ENCODE data around the gene ETV3L.

ETV3L gene

DNA sequence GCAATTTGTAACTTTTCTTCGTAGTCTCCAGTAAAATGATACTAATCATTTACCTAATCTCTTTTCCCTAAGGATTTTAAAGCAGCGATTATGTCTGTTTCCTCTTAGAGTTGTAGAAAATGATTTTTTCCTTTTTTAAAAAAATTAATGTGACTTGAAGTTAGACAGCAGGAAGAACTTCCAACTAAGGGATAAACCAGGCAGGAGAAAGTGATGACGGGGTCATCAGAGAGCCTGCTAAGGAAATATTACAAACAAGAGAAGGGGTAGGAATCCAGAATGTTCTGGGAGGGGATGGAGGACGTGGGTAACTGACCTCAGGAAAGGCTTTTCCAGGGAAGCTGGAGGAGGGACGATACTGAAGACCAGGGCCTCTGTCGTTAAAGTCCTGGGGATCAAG lies 8.8 kb upstream of the ETV3L start:
- TF ChIP-seq SIN3A (IDR thresholded peaks at IDR 0.05; ENCODE audit: borderline replicate concordance, insufficient read depth, low read length) (no peak), POLR2AphosphoS5 (IDR thresholded peaks at IDR 0.05; ENCODE audit: low read depth, low read length) (no peak), TAF1 (IDR thresholded peaks at IDR 0.05; ENCODE audit: borderline replicate concordance, insufficient read depth, low read length) (no peak), FOXP2 (optimal IDR thresholded peaks at IDR 0.05; ENCODE audit: borderline replicate concordance, extremely low read depth, extremely low read length, insufficient read depth) (no peak)
- TF ChIP-seq, protein P1, sequence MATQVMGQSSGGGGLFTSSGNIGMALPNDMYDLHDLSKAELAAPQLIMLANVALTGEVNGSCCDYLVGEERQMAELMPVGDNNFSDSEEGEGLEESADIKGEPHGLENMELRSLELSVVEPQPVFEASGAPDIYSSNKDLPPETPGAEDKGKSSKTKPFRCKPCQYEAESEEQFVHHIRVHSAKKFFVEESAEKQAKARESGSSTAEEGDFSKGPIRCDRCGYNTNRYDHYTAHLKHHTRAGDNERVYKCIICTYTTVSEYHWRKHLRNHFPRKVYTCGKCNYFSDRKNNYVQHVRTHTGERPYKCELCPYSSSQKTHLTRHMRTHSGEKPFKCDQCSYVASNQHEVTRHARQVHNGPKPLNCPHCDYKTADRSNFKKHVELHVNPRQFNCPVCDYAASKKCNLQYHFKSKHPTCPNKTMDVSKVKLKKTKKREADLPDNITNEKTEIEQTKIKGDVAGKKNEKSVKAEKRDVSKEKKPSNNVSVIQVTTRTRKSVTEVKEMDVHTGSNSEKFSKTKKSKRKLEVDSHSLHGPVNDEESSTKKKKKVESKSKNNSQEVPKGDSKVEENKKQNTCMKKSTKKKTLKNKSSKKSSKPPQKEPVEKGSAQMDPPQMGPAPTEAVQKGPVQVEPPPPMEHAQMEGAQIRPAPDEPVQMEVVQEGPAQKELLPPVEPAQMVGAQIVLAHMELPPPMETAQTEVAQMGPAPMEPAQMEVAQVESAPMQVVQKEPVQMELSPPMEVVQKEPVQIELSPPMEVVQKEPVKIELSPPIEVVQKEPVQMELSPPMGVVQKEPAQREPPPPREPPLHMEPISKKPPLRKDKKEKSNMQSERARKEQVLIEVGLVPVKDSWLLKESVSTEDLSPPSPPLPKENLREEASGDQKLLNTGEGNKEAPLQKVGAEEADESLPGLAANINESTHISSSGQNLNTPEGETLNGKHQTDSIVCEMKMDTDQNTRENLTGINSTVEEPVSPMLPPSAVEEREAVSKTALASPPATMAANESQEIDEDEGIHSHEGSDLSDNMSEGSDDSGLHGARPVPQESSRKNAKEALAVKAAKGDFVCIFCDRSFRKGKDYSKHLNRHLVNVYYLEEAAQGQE (IDR thresholded peaks at IDR 0.05; ENCODE audit: insufficient read depth in 1 of 2, low read depth in 2 of 2, low read length in 2 of 2), result no peak

DNA sequence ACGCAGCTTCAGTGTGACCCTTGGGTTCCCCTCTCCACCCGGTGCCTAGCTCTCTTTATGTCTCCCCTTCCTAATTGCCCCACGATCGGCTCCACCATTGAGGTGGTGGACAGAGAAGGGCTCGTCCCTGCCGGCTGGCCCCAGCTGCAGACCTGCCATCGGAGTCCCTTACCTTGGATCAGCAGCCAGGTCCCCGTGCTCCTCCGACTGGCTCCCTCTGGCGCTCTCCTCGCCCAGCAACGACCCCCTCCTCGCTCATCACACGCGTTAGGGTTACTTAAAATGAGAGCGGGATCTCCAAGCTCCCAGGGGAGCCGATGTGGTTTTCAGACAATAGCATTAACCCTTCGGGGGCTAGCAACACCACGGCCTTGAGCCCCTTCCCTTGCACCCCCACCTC lies 8.1 kb upstream of the ETV3L start:
- TF ChIP-seq SIN3A (IDR thresholded peaks at IDR 0.05; ENCODE audit: borderline replicate concordance, insufficient read depth, low read length), result no peak
- TF ChIP-seq, protein P1 (IDR thresholded peaks at IDR 0.05; ENCODE audit: insufficient read depth in 1 of 2, low read depth in 2 of 2, low read length in 2 of 2), result no peak
- TF ChIP-seq FOXP2 (optimal IDR thresholded peaks at IDR 0.05; ENCODE audit: borderline replicate concordance, extremely low read depth, extremely low read length, insufficient read depth), result no peak
- no peak for TF ChIP-seq POLR2AphosphoS5 (IDR thresholded peaks at IDR 0.05; ENCODE audit: low read depth, low read length)
- TF ChIP-seq TAF1 (IDR thresholded peaks at IDR 0.05; ENCODE audit: borderline replicate concordance, insufficient read depth, low read length), result no peak

DNA sequence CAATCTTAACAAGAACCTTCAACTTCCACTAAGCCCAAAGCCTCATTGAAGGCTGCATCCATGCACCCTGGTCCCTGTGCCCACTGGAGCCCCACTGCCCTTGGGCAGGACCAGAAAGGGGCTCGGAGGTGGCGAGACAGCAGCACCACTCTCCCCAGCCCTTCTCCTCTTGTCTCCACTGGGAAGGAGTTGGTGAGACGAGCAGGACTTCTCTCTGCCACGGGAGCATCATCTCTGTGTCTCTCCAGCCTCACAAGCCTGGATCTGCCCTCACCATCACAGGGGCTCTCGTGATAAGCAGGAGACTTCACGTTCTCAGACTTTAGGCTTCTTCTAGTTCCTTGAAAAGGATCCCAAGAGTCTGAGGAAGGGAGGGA lies 7.2 kb upstream of the ETV3L start:
- TF ChIP-seq, protein P1 (IDR thresholded peaks at IDR 0.05; ENCODE audit: insufficient read depth in 1 of 2, low read depth in 2 of 2, low read length in 2 of 2), result no peak
- no peak for TF ChIP-seq SIN3A (IDR thresholded peaks at IDR 0.05; ENCODE audit: borderline replicate concordance, insufficient read depth, low read length)
- no peak for TF ChIP-seq FOXP2 (optimal IDR thresholded peaks at IDR 0.05; ENCODE audit: borderline replicate concordance, extremely low read depth, extremely low read length, insufficient read depth)
- TF ChIP-seq TAF1 (IDR thresholded peaks at IDR 0.05; ENCODE audit: borderline replicate concordance, insufficient read depth, low read length), result no peak
- TF ChIP-seq POLR2AphosphoS5 (IDR thresholded peaks at IDR 0.05; ENCODE audit: low read depth, low read length), result no peak

DNA sequence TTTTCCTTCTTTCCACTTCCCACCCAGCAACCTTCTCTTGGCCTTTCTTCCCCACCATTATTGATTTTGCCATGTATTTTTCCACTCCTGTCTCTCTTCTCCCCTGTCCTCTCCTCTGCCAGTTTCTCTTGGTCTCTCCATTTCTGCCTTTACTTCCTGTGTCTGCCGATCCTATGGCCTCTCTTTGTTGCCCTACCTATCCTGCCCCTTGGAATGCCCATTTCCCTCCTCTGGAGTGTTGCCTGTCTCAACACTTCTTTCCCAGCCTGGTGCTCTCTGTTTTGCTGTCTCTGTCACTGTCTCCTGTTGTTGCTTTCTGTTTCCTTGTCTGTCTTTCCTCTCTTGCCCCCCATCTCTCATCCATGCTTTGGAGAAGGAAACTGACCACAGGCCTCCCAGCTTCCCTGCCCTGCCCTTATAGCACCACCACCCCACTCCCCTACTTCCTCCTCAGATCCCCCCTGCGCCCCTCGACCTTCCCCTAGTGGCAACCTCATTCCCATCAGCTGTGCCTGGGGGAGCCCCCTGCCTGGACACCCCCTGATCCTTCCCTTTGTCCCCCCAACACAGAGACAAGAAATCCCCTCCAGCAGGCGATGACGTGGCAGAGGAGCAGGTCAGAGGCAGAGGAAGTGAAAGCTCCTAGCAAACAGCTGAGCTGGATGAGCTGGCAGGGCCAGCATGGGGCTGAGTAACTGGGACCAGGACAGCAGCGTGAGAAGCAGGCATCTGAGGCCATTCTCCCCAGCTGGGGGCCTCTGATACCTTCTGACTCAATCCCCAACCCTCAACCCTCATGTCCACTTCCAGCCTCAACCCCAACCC lies 6.6 kb upstream of the ETV3L start:
- TF ChIP-seq POLR2AphosphoS5 (IDR thresholded peaks at IDR 0.05; ENCODE audit: low read depth, low read length), result no peak
- TF ChIP-seq, protein P1 (IDR thresholded peaks at IDR 0.05; ENCODE audit: insufficient read depth in 1 of 2, low read depth in 2 of 2, low read length in 2 of 2), result no peak
- TF ChIP-seq SIN3A (IDR thresholded peaks at IDR 0.05; ENCODE audit: borderline replicate concordance, insufficient read depth, low read length), result no peak
- no peak for TF ChIP-seq FOXP2 (optimal IDR thresholded peaks at IDR 0.05; ENCODE audit: borderline replicate concordance, extremely low read depth, extremely low read length, insufficient read depth)
- TF ChIP-seq TAF1 (IDR thresholded peaks at IDR 0.05; ENCODE audit: borderline replicate concordance, insufficient read depth, low read length), result no peak

Measured in PFSK-1 (cell line).